GM21576 (cell line): ENCODE data around the gene SLC5A12.

ENCODE experiments used
- ATAC-seq: cut with Tn5 transposase; IDR thresholded peaks from one replicate; pipeline ENCODE4 v1.9.1; 2021; ENCODE audit warnings: mild to moderate bottlenecking, moderate library complexity; ENCODE audit not compliant: unreplicated experiment

The SLC5A12 gene

DNA sequence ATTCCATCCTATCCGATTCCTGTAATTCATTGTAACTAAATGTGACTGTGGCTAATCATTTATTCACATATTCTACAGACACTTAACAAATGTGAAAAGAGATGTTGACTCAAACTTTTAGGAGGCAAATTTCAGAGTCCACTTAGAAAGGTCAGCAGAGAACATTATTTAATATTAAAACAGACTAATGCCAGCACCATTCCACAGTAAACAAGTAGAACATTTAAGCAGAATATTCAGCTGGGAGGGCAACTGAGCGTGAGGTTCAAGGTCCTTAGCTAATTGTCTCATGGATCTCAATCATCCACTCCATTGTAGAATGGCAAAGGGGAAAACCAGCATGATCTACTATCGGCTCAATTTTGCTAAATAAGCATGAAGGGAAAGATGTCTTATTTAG lies 5.1 kb upstream of the SLC5A12 start:
- ATAC-seq = no peak

DNA sequence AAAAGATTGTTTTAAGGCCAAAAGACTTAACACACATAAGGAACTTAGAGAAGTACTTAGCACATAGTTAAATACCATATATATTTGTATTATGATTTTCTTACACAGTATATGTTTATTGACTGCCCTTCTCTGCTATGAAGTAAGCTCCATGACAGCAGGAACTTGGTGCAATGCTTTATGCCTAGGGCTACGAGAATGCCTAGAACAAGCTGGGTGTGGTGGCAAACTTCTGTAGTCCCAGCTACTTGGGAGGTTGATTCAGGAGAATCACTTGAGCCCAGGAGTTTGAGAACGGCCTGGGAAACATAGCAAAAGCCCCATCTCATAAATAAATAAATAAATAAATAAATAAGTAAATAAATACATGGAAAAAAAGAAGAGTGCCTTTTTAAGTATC lies 1.9 kb downstream of the SLC5A12 start:
- ATAC-seq = no peak

DNA sequence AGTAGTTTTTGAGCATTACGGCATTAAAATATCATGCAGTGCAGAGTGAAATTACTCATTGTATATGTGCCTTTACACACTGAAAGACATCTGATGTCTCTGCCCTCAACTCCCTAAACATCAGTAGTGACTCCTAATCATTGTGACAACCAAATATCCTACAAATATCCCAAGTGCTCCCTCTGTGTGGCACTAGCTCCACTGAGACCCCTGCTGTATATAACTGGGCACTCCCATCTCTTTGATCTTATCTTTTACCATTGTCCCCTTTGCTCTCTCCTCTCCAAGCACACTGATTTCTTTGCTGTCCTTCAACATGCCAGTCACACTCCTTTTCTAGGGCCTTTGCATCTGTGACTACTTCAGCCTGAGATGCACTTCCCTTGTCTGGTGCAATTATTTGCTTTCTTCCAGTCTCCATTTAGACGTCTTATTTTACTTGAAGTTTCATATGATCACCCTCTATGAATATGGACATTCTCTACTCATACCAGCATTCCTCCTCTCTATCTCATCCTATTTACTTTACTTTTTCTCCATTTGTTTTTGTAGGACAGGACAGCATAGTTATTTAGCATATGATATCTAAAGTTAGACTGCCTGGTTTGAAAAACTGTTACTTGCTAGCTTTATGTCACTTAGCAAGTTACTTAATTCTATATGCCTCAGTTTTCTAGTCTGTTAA lies 2.4 kb downstream of the SLC5A12 start:
- ATAC-seq = no peak

DNA sequence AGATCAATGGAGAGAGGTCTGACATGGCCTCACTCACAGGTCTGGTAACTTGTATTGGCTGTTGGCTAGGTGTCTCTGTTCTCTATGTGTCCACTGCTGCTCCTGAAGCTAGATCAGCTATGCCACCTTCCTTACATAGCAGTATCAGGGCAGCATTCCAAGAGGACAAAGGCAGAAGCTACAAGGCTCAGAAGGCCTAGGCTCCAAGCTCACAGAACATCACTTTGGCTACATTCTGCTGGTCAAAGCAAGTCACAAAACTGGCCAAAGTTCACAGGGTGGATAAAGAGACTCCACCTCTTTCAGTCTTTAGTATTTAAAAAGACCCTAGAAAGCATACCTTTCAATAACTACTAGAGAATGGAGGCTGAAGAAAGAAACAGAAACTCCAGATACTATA lies 4.1 kb downstream of the SLC5A12 start:
- no peak for ATAC-seq

DNA sequence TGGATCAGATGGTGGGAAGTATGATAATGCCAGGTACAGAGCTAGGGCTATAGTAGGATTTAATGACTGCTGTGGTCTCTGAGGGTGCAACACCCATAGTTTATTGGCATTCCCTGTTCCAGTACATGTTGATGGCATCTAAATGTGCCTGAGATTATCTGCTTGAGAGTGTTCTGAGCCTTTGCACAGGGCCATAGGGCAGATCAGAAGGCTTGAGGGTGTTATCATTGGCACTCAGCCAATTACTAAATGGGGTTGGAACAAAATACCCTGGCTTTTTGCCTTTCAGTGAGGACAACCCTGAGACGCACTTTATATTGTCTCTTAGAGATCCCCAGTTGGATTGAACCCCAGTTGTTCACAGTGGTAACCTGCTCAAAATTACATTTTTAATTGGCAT lies 6.7 kb downstream of the SLC5A12 start:
- ATAC-seq = no peak

DNA sequence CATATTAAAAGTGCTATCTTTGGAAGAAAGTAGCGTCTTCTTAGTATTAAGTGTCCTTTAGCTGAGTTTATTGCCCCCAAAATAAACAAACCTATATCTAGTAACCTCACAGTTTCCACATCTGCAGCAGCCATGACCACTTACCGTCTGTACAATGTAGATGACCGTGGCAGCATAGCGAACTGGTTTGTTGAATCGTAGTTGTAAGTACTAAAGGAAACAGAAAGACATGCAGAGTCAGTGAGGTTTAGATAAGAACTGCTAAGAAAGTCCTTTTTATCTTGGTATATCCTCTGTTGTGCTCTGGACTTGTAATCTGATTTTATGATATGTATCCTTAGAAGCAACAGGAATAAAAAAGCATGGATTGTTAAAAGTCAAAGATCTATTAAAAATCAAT lies 9.4 kb downstream of the SLC5A12 start:
- ATAC-seq = no peak

DNA sequence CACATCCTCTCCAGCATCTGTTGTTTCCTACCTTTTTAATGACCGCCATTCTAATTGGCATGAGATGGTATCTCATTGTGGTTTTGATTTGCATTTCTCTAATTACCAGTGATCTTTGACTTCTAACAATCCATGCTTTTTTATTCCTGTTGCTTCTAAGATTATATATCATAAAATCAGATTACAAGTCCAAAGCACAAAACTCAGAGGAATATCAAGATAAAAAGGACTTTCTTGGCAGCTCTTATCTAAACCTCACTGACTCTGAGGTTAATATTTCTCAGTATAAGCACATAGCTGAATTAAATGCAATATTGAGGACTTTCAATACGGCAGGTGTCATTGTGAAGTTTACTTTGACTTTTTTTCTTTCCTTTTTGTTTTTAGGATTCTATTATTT lies 11.4 kb downstream of the SLC5A12 start:
- ATAC-seq = no peak

DNA sequence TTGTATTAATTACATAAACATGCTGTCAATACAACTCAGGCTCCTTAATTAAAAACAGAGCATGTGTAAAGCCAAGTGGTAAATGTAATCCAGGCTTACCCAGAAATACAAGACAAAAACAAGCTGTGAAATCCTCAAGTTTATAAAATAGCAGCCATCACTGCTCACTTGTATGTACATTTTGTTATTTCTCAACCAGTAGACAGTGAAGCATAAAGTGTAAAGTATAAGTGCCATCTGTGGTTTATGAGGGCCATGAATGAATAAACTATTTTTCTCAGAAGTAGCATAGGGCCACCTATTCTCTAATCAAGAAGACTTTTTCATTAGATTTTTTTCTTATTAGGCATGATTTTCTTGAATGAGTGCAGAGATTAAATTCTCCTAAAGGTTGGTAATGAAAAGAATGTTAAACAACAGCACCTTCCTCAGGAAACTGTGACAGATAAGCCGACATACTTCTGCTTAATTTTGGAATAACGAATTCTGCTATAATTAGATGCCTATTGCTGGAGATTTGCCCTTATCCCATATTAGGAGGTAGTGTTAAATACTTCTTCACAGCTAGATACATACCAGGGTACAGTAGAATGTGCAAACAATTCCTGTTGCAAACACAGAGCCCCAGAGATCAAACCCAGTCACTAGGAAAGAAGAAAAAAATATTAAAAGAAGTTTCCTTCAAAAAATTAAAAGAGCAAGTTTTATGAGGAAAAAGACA lies 13.0 kb downstream of the SLC5A12 start:
- no peak for ATAC-seq

DNA sequence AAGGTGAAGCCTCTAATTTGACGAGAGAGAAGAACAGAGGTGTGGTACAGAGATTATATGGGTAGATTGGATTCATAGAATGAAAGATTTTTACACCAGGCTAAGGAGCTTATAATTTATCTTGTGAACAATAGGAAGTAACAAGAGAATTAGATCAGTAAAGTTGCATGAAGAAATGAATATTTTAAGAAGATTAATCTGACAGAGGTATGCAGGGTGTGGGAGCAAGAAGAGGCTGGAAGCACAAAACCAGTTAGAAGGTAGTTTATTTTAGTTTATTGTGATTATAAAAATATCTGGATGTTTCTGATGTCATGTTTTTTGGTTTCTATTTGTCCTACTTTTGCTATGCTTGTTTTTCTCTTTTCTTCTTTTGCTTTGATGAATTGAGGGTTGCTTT lies 15.7 kb downstream of the SLC5A12 start:
- ATAC-seq = no peak

DNA sequence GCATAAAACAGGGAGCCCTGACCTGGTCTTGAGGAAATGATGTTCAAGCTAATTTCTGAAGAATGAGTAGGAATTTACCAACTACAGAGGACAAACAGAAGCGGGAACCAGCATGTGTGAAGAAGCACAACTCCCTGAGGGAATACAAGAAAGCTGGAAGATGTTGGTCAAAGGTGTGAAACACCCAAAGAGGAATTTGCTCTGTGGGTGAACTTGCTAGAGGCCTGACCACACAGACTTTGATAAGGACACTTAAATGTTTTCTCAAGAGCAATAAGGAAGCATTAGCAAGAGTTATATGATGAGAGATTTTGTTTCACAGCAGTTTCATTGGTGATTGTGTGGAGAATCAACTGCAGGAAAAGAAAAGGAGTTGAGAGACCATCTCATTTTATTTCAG lies 17.6 kb downstream of the SLC5A12 start:
- ATAC-seq = no peak

DNA sequence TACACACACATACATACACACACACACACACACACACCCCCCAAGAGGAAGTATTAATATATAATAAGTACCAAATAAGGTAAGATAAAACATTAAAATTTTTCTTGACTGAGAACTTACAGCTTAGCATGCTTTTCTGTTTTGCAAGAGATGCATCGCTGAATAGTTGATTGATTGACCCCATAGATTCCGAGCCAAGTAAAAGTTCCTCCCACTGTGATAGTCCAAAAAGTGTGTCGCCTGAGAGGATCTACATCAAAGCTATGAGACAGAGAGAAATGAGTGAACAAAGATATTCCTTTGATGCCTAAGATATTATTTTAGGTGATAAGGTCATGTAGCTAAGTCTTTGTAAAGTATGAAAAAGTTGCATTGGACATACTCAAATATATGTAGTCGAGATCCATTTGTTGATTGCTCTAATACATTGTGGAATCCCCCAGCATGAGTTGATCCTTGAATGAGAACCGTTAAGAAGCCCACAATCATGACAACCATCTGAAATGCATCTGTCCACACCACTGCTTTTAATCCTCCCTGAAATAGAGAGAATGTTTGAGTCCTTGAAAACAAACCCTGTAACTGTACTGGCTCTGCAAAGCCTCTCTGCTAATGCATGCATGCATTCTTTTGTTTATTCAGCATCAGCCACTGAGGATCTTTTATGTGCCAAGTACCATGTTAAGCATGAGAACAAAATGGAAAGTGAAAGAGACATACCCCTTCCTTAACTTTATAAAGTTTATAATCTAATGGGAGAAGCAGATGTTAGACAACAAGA lies 18.3 kb downstream of the SLC5A12 start:
- ATAC-seq = no peak

DNA sequence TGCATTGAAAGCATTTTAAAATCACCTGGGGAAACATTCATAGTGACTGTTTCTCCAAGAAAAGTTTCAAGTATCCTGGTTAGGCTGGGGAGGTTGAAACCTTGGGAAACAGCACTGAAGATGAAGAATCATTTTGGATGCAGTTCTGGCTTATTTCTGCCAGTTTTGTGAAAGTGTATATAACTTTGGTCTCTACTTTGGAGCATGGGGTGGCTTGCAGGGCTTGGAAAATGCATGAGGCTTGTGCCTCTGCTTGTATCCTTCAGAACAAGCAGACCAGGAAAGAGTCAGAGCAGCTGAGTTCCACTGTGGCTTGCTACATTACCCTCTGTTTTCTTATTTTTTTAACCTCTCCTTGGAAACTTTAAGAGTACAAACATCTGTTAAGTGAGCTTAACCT lies 19.5 kb downstream of the SLC5A12 start:
- ATAC-seq = no peak

DNA sequence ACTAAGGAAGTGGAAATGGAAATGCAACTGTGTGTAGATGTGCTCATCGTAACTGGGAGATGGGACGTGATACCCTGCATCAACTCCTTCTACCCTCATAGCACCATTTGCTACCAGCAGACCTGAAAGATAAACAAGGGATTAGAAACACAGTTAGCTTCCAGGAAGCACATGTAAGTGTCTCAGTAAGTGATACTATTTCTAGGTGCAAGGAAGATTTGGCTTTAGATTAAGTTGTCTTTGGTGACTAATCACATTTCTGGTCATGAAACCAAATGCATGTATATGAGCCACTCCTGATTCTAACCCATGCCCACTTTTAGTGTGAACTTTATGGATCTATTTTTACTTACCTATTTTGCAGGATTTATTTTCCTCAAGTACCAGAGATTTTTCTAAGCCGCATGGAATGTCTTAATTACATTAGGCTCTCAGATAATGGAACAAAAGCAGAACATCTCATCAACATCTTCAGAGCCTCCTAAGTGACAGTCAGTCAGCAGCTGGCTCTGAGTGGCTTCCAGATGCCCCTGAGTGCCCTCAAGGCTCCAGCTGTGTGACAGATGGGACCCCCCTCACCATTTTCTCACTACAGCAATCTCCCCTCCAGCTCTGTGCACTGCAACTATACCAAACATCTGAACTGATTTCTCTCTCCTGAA lies 21.2 kb downstream of the SLC5A12 start:
- no peak for ATAC-seq

DNA sequence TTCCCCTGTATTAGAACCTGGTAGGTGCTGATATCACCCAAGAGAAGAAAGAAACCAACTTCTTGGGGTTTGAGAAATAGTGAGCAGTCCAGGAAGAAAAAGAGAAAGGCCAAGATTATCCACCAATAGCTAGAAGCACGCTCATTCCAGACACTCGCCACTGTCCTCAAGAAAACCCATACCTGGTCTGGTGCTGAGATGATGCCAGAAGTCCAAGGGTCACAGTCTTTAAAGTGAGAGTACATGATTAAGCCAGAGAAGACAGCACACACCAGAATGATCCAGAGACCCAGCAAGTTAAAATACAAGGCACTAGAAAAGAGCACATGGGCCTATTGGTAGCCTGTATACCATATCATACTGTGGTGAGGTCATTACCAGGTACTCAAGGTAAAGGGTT lies 23.6 kb downstream of the SLC5A12 start:
- no peak for ATAC-seq

DNA sequence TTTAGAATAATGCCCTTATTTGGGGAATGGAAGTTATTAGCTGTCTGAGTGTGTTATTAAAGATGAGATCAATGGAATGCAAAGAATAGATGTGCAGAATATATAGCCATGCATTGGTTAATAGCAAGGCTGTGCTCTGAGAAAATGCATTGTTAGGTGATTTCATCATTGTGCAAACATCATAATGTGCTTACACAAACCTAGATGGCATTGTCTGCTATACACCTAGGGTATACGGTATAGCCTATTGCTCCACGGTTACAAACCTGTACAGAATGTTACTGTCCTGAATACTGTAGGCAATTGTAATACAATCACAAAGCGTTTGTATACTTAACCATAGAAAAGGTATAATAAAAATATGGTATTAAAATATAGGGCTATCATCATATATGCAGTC lies 25.5 kb downstream of the SLC5A12 start:
- no peak for ATAC-seq

DNA sequence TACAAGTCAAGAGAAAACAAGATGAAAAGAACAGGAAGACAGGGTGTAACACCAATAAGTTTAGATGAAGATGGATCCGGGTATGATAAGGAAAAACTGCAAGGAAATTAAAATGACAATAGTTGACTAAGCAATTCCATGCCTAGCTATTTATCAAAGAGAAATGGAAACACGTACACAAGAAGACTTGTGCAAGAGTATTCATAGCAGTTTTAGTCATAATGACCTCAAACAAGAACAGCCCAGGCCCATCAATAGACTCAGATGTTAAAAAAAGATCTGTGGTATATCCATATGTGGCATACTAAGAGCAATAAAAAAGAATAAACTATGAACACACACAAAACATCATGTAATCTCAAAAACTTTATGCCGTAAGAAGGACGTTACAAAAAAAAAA lies 33.2 kb downstream of the SLC5A12 start:
- no peak for ATAC-seq

DNA sequence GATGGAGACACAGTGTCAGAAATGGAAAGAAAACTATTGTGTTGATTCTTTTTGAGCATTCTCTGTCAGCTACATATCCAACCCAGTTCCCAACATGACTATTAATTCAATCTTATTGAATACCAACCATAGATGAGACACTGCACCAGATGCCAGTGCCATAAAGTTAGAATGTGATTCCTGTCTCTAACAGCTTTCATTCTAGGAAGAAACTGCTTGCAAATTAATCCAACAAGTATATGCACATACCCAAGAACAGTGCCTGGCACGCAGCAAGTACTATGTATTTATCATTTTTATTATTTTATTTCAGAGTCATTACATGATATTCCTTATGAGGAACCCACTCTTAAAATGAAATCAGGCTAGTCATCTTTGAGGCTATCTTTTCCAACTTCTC lies 34.5 kb downstream of the SLC5A12 start:
- no peak for ATAC-seq

DNA sequence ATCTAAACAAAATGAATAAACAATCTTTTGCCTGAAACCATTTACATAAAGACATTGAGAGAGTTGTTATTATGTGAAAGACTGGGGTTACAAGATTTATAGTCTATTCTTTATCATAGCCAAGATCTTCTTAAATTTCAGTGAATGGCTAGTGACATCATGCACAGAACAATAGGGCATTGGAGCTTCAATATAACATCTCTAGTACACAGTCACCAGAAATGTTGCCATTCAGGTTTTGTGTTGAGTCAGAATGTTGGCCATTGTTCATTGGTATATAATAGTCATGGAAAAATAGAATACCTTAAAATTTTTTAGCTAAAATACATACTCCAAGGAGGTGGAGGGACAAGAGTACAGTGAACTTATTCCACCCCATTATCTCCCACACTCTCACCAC lies 44.3 kb downstream of the SLC5A12 start:
- no peak for ATAC-seq

DNA sequence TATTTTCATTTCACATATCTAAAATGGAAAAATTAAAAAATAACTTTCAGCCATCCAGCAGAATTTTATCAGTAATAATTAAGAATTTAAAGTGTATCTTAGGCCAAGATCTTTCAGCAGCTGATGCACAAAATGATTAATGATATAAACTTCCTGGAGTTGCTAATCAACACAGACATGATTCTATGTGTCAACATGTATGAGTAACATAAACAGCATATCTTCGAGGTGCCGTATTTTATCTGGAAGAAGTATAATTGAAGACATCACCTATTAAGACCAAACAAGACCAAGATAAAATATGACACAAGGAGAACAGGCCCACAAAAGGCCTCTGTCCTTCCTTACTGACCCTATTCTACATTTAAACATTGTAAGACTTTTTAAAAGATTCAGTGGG lies 45.2 kb downstream of the SLC5A12 start:
- ATAC-seq = no peak

DNA sequence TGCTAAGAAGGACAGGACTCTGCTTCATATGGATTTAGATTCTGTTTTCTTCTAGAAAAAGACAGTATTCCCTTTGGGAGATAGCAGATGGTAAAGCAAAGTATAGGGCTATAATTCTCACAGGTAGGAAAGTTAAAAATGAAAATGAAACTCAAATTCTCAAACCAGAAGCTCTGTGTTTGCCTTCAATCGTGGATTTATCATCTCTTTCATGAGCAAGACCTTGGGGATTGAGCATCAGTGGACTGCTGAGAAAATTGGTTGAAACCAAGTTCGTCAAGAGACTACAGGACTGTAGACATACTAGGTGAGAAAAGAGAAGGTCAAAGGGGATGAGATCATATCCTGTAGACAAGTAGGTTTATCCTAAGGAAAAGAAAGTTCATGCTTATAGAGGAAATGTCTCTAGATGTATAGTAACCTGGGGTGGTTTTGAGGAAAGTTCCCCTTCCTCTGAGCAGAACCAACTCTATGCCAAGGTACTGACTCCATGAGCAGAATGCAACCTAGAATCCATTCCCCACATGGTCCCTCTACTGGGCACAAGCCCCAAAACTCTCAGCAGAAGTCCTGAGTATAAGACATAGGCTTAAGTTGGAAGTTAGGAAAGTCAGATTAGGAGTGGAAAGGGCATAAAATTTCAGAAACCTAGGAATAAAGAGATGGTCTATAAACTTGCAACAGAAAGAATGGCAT lies 46.5 kb downstream of the SLC5A12 start:
- ATAC-seq = no peak

DNA sequence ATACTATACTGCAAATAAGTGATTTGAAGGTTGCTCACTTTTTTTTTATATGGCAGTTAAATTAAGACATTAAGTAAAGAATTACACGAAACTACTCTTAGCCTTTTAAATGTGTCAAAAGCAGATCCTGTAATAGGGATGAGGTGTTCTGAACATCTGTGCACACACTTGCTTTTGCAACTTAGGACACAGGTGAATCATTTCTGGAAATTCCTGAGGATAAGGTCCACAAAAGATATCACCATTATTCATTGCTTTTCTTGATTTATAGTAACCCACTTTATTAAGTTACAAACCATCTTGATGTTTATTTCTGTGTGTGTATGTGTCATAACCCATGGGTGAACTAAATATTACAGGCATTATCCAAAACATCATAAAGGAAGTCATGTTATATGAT lies 55.9 kb downstream of the SLC5A12 start:
- ATAC-seq = no peak
